Astrocyte (in vitro differentiated cells and primary cell): ENCODE measurements around the gene THRAP3. TPM values are rescaled to one million over a fixed set of nuclear protein-coding genes. Genes with fewer than 3 reads are reported as not detected.
"Not testable (repeated sequence)": the region's sequence is repeated elsewhere in the genome, so short reads cannot be mapped to it uniquely, and the experiment has no call there.

Experiments
- DNase-seq: peaks from one replicate; pipeline ENCODE4 v3.0.0-alpha.2; 2010; ENCODE audit warnings: low read depth
- FAIRE-seq: peaks from 2 replicates; lab custom pipeline; 2011; peaks lifted over from hg19 to GRCh38; lab: Jason Lieb, UNC
- H2AFZ ChIP-seq: 2 replicates; pipeline ENCODE4 v1.6.0; 2012; ENCODE audit warnings: low read depth, low read length, inconsistent platforms
- H3K27ac ChIP-seq: 2 replicates; pipeline ENCODE4 v1.5.1; 2011; ENCODE audit warnings: low read depth, low read length, inconsistent platforms
- H3K27me3 ChIP-seq: 2 replicates; pipeline ENCODE4 v1.6.0; 2011; ENCODE audit warnings: low read length, inconsistent platforms; ENCODE audit not compliant: insufficient read depth
- H3K36me3 ChIP-seq: 2 replicates; pipeline ENCODE4 v1.5.1; 2011; ENCODE audit warnings: low read length, inconsistent platforms; ENCODE audit not compliant: insufficient read depth
- H3K4me1 ChIP-seq: 2 replicates; pipeline ENCODE4 v1.5.1; 2011; ENCODE audit warnings: low read length, inconsistent platforms; ENCODE audit not compliant: insufficient read depth
- H3K4me2 ChIP-seq: 2 replicates; pipeline ENCODE4 v1.6.0; 2012; ENCODE audit warnings: low read length, inconsistent platforms
- H3K4me3 ChIP-seq: 2 replicates; pipeline ENCODE4 v1.5.1; 2011; ENCODE audit warnings: low read depth, mild to moderate bottlenecking, low read length, inconsistent platforms; ENCODE audit not compliant: insufficient read depth
- H3K79me2 ChIP-seq: 2 replicates; pipeline ENCODE4 v1.6.0; 2012; ENCODE audit warnings: mild to moderate bottlenecking, low read length, inconsistent platforms; ENCODE audit not compliant: insufficient read depth
- H3K9ac ChIP-seq: 2 replicates; pipeline ENCODE4 v1.6.0; 2012; ENCODE audit warnings: mild to moderate bottlenecking, low read length, inconsistent platforms
- H3K9me3 ChIP-seq: 2 replicates; pipeline ENCODE4 v1.5.1; 2012; ENCODE audit warnings: low read depth, mild to moderate bottlenecking, low read length, inconsistent platforms; ENCODE audit not compliant: insufficient read depth
- H4K20me1 ChIP-seq: 2 replicates; pipeline ENCODE4 v1.6.0; 2012; ENCODE audit warnings: low read length, inconsistent platforms; ENCODE audit not compliant: insufficient read depth
- H3K27ac Mint-ChIP-seq: one replicate; pipeline ENCODE4 v1.8.0; 2021; ENCODE audit warnings: mild to moderate bottlenecking, mixed read lengths; ENCODE audit not compliant: unreplicated experiment
- H3K27me3 Mint-ChIP-seq: one replicate; pipeline ENCODE4 v1.8.0; 2021; ENCODE audit warnings: low read depth, mixed read lengths; ENCODE audit not compliant: unreplicated experiment
- H3K36me3 Mint-ChIP-seq: one replicate; pipeline ENCODE4 v1.8.0; 2021; ENCODE audit warnings: low read depth, mixed read lengths; ENCODE audit not compliant: unreplicated experiment
- H3K4me1 Mint-ChIP-seq: one replicate; pipeline ENCODE4 v1.8.0; 2021; ENCODE audit warnings: low read depth, mixed read lengths; ENCODE audit not compliant: unreplicated experiment
- H3K4me3 Mint-ChIP-seq: one replicate; pipeline ENCODE4 v1.8.0; 2021; ENCODE audit warnings: mild to moderate bottlenecking, moderate library complexity, mixed read lengths; ENCODE audit not compliant: unreplicated experiment
- H3K9me3 Mint-ChIP-seq: one replicate; pipeline ENCODE4 v1.8.0; 2021; ENCODE audit warnings: mild to moderate bottlenecking, mixed read lengths; ENCODE audit not compliant: unreplicated experiment
- EZH2 ChIP-seq: IDR thresholded peaks from 2 replicates; pipeline ENCODE4 v1.6.1; 2012; ENCODE audit warnings: mild to moderate bottlenecking, low read length, inconsistent platforms; ENCODE audit not compliant: insufficient read depth
- total RNA-seq: library from RNA; stranded (reverse); gene quantifications from 2 replicates; pipeline ENCODE4 v1.2.1, GENCODE V29; 2021
- TF ChIP-seq, protein P1 (sequence below): IDR thresholded peaks from 2 replicates; pipeline ENCODE4 v1.5.1; 2011; ENCODE audit warnings: low read depth, mild to moderate bottlenecking, inconsistent platforms, low read length, moderate library complexity; ENCODE audit not compliant: insufficient read depth

THRAP3 gene
- total RNA-seq, 1 donor from 2014 or later, result 109 TPM

DNA sequence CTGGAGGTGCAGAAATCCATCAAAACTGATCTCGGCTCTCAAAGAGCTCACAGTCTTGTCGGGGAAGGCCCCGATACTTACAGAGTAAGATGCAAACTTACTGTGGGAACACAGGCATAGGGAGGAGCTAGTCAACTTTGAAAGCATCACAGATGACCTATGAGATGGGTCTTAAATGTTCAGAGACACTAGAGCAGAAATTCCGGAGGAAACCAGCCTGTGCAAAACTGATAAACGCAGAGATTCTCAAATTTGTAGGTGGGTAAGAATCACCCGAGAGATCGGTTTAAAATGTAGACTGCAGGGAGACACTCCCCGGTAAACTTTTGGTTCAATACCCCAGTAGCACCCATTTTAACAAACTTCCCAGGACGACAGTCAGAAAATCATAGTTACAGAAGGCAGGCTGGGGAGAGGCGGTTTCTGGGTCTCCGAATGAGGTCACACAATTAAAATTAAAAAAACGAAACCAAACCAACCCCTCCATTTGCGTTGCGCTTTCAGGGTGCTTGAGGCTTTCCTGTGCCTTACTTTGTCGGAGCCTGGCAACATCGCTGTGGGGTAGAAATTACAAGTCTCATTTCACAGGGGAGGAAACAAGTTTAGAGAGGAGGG, 755 bp upstream of the THRAP3 start:
- Mint-ChIP-seq H3K36me3 (peaks cover 1% of the 10 kb centered on the region), H3K4me3 (peak overlapping the region; percentile 99), H3K27me3 (no peaks in the 10 kb centered on the region), H3K4me1 (peaks cover 10% of the 10 kb centered on the region), H3K9me3 (no peaks in the 10 kb centered on the region), H3K27ac (peak overlapping the region; percentile 100)
- peak overlapping the region; percentile 80 for H3K4me3 ChIP-seq
- H3K36me3 ChIP-seq, result peaks cover 5% of the 10 kb centered on the region
- FAIRE-seq (no peak), DNase-seq (peak; percentile 65)
- H3K27me3 ChIP-seq, result no peaks in the 10 kb centered on the region
- H4K20me1 ChIP-seq, result peaks cover 36% of the 10 kb centered on the region
- peak overlapping the region; percentile 85 for H3K4me2 ChIP-seq
- peak overlapping the region; percentile 95 for H3K9ac ChIP-seq
- no peaks in the 10 kb centered on the region for H3K9me3 ChIP-seq
- H2AFZ ChIP-seq, result peak overlapping the region; percentile 67
- TF ChIP-seq EZH2, result no peak
- peaks cover 19% of the 10 kb centered on the region for H3K4me1 ChIP-seq
- H3K79me2 ChIP-seq, result peaks cover 43% of the 10 kb centered on the region
- H3K27ac ChIP-seq, result peak overlapping the region; percentile 93

GRCh38 chr1:36224537-36225282, 467 bp downstream of the THRAP3 start:
- Mint-ChIP-seq H3K4me1 (peaks cover 10% of the 10 kb centered on the region), H3K9me3 (no peaks in the 10 kb centered on the region), H3K27ac (peak overlapping the region; percentile 100), H3K36me3 (peaks cover 1% of the 10 kb centered on the region), H3K27me3 (no peaks in the 10 kb centered on the region), H3K4me3 (peak overlapping the region; percentile 99)
- peaks cover 5% of the 10 kb centered on the region for H3K36me3 ChIP-seq
- H3K4me2 ChIP-seq, result peak overlapping the region; percentile 99
- DNase-seq (peak; percentile 80), FAIRE-seq (no peak)
- no peaks in the 10 kb centered on the region for H3K27me3 ChIP-seq
- peaks cover 55% of the 10 kb centered on the region for H3K79me2 ChIP-seq
- H4K20me1 ChIP-seq, result peaks cover 47% of the 10 kb centered on the region
- peak overlapping the region; percentile 99 for H3K27ac ChIP-seq
- H3K9me3 ChIP-seq, result no peaks in the 10 kb centered on the region
- H3K4me1 ChIP-seq, result peaks cover 19% of the 10 kb centered on the region
- no peak for TF ChIP-seq EZH2
- TF ChIP-seq, protein P1, sequence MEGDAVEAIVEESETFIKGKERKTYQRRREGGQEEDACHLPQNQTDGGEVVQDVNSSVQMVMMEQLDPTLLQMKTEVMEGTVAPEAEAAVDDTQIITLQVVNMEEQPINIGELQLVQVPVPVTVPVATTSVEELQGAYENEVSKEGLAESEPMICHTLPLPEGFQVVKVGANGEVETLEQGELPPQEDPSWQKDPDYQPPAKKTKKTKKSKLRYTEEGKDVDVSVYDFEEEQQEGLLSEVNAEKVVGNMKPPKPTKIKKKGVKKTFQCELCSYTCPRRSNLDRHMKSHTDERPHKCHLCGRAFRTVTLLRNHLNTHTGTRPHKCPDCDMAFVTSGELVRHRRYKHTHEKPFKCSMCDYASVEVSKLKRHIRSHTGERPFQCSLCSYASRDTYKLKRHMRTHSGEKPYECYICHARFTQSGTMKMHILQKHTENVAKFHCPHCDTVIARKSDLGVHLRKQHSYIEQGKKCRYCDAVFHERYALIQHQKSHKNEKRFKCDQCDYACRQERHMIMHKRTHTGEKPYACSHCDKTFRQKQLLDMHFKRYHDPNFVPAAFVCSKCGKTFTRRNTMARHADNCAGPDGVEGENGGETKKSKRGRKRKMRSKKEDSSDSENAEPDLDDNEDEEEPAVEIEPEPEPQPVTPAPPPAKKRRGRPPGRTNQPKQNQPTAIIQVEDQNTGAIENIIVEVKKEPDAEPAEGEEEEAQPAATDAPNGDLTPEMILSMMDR, result peak; percentile 49
- H3K4me3 ChIP-seq, result peak overlapping the region; percentile 98
- peak overlapping the region; percentile 72 for H2AFZ ChIP-seq
- peak overlapping the region; percentile 95 for H3K9ac ChIP-seq

DNA sequence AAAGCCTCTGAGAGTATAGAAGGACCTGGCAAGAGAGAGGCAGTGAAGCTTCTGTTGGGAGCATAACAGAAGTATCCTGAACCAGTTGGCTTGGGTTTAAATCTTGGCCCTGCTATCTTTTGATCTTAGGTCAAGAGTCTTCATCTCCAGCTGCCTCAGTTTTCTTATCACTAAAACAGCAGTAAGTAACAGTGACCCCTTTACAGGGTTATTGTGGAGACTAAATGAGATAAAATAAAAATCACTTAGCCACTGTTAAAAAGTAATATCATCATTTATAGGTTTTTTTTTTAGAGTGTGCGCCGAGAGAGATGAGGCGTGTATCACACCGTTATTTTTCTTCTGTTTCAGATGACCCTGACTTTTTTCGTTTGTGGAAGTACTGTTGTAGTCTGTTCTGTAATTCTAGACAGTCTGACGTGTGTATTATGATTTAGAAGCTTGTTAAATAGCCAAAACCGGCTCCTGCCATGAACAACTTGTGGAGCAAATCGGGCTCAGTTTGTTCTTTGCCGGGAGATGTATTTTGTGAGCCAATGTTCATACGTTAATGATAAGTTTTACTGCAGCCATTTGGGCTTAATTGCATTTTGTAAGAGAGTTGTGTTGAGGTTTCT, 1.1 kb downstream of the THRAP3 start:
- Histone ChIP-seq H3K27ac (peak overlapping the region; percentile 99), H3K79me2 (peaks cover 61% of the 10 kb centered on the region), H3K4me2 (peak overlapping the region; percentile 99), H3K36me3 (peaks cover 6% of the 10 kb centered on the region), H3K9me3 (no peaks in the 10 kb centered on the region), H3K4me1 (peaks cover 19% of the 10 kb centered on the region), H3K27me3 (no peaks in the 10 kb centered on the region), H3K9ac (peak overlapping the region; percentile 95), H2AFZ (no peak overlapping the region), H4K20me1 (peaks cover 53% of the 10 kb centered on the region), H3K4me3 (peak overlapping the region; percentile 98)
- peaks cover 1% of the 10 kb centered on the region for H3K36me3 Mint-ChIP-seq
- H3K4me3 Mint-ChIP-seq, result peak overlapping the region; percentile 99
- FAIRE-seq, result no peak
- no peaks in the 10 kb centered on the region for H3K9me3 Mint-ChIP-seq
- no peak for DNase-seq
- peak overlapping the region; percentile 100 for H3K27ac Mint-ChIP-seq
- no peaks in the 10 kb centered on the region for H3K27me3 Mint-ChIP-seq
- TF ChIP-seq EZH2, result no peak
- TF ChIP-seq, protein P1, result no peak
- H3K4me1 Mint-ChIP-seq, result peaks cover 10% of the 10 kb centered on the region

GRCh38 chr1:36230279-36230678, 6.0 kb downstream of the THRAP3 start:
- not testable (repeated sequence) for H3K27me3 ChIP-seq, H3K27ac ChIP-seq, H2AFZ ChIP-seq, H3K9ac ChIP-seq, FAIRE-seq, H3K4me2 ChIP-seq, H3K9me3 ChIP-seq, H3K4me3 ChIP-seq, H3K9me3 Mint-ChIP-seq, H3K4me3 Mint-ChIP-seq, H3K27me3 Mint-ChIP-seq, H3K27ac Mint-ChIP-seq, H3K36me3 Mint-ChIP-seq, DNase-seq
- Histone ChIP-seq H3K36me3 (peaks cover 30% of the 10 kb centered on the region), H4K20me1 (peaks cover 97% of the 10 kb centered on the region), H3K79me2 (peaks cover 100% of the 10 kb centered on the region), H3K4me1 (peaks cover 18% of the 10 kb centered on the region)
- H3K4me1 Mint-ChIP-seq, result peaks cover 20% of the 10 kb centered on the region
